Esophagus squamous epithelium (tissue), 4 donors: Measurements from ENCODE around the gene DNAJC15.

Source experiments
- CTCF ChIP-seq, 6 experiments: fragments of 450-650 bp in 4 of 6; fragments of 200-600 bp in 2 of 6; sonication (generic) in 2 of 6; IDR thresholded peaks; one replicate each; pipeline ENCODE4 v1.5.1; 2016 to 2019; ENCODE audit warnings: antibody characterized with exemption in 6 of 6, mild to moderate bottlenecking in 4 of 6, moderate library complexity in 4 of 6
- POLR2A ChIP-seq, 4 donors: fragments of 450-650 bp; IDR thresholded peaks; one replicate each; pipeline ENCODE4 v1.6.1; 2017; ENCODE audit warnings: antibody characterized with exemption in 4 of 4, mild to moderate bottlenecking in 4 of 4, moderate library complexity in 3 of 4

DNA sequence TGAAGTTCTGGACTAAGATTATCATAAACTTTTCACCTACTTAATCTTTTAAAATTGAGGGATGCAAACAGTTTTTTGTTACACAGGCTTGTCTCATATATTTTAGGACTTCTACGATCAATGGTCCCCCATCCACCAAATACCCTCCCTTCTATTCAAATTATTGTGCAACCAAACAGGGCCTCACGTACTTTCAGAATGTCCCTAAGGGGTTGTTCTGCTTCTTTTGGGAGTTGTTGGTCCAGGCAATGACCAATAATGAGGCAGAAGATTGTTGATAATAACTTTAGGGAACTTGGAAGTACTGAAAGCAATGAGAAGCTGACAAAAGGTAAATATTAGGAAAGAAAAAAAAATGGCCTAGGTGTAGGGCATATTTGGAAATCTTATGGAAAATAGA is 2.9 kb downstream of the DNAJC15 start:
- TF ChIP-seq POLR2A (IDR thresholded peaks at IDR 0.05): no peak
- TF ChIP-seq CTCF (IDR thresholded peaks at IDR 0.05): no peak
